Panc1 (cell line): ENCODE results near the gene TSPAN5.

Experiments
- CTCF ChIP-seq: fragments of 450-650 bp; IDR thresholded peaks from 2 replicates; pipeline ENCODE4 v1.5.1; 2017; ENCODE audit warnings: mild to moderate bottlenecking
- POLR2AphosphoS5 ChIP-seq: IDR thresholded peaks from 2 replicates; pipeline ENCODE4 v1.6.1; 2012; ENCODE audit warnings: mild to moderate bottlenecking, low read depth, low read length, moderate library complexity
- SIN3A ChIP-seq: IDR thresholded peaks from 2 replicates; pipeline ENCODE4 v1.6.1; 2012; ENCODE audit warnings: low read depth, mild to moderate bottlenecking, low read length, moderate library complexity, borderline replicate concordance; ENCODE audit not compliant: insufficient read depth

- TF ChIP-seq POLR2AphosphoS5 (no peak), CTCF (no peak), SIN3A (no peak)
Measured at GRCh38 chr4:98510757-98511517, 147.5 kb downstream of the TSPAN5 start.
